Mucosa of stomach (tissue), 1 donor: ENCODE measurements around the gene CRTC3.

Experiments used
- H3K27me3 ChIP-seq: one replicate; pipeline ENCODE4 v1.7.0; 2013; ENCODE audit warnings: mild to moderate bottlenecking, low read length; ENCODE audit not compliant: control insufficient read depth, insufficient read depth
- H3K36me3 ChIP-seq: one replicate; pipeline ENCODE4 v1.7.0; 2013; ENCODE audit warnings: low read length; ENCODE audit not compliant: control insufficient read depth, insufficient read depth
- H3K4me1 ChIP-seq: one replicate; pipeline ENCODE4 v1.7.0; 2013; ENCODE audit warnings: mild to moderate bottlenecking, low read length; ENCODE audit not compliant: control insufficient read depth, insufficient read depth
- H3K4me3 ChIP-seq: one replicate; pipeline ENCODE4 v1.7.0; 2013; ENCODE audit warnings: low read length
- H3K9ac ChIP-seq: one replicate; pipeline ENCODE4 v1.7.0; 2013; ENCODE audit warnings: mild to moderate bottlenecking, low read length, moderate library complexity
- H3K9me3 ChIP-seq: one replicate; pipeline ENCODE4 v1.7.0; 2013; ENCODE audit warnings: mild to moderate bottlenecking, low read length, moderate library complexity; ENCODE audit not compliant: control insufficient read depth
- donor health status: Pancreatic carcinoma.

CRTC3 gene

GRCh38 chr15:90529011-90529370 lies 732 bp upstream of the CRTC3 start:
- H3K9me3 ChIP-seq = no peaks in the 10 kb centered on the region
- H3K4me3 ChIP-seq = no peak overlapping the region
- H3K9ac ChIP-seq = peak overlapping the region; percentile 84
- no peaks in the 10 kb centered on the region for H3K27me3 ChIP-seq
- H3K4me1 ChIP-seq = peaks cover 13% of the 10 kb centered on the region
- H3K36me3 ChIP-seq = no peaks in the 10 kb centered on the region

- Histone ChIP-seq H3K9me3 (no peaks in the 10 kb centered on the region), H3K36me3 (no peaks in the 10 kb centered on the region), H3K4me3 (peak overlapping the region; percentile 74), H3K9ac (peak overlapping the region; percentile 82), H3K4me1 (peaks cover 16% of the 10 kb centered on the region), H3K27me3 (no peaks in the 10 kb centered on the region)
Observed at GRCh38 chr15:90530250-90531051, 728 bp downstream of the CRTC3 start.

- H3K36me3 ChIP-seq = no peaks in the 10 kb centered on the region
- H3K4me3 ChIP-seq = no peak overlapping the region
- H3K9me3 ChIP-seq = no peaks in the 10 kb centered on the region
- H3K4me1 ChIP-seq = peaks cover 22% of the 10 kb centered on the region
- H3K9ac ChIP-seq = peak overlapping the region; percentile 82
- H3K27me3 ChIP-seq = no peaks in the 10 kb centered on the region
Observed at GRCh38 chr15:90531147-90531546, 1.4 kb downstream of the CRTC3 start.

- Histone ChIP-seq H3K9ac (no peak overlapping the region), H3K36me3 (no peaks in the 10 kb centered on the region), H3K4me3 (no peak overlapping the region), H3K27me3 (no peaks in the 10 kb centered on the region), H3K4me1 (peaks cover 18% of the 10 kb centered on the region), H3K9me3 (no peaks in the 10 kb centered on the region)
Observed at GRCh38 chr15:90535254-90535653, 5.5 kb downstream of the CRTC3 start.

- Histone ChIP-seq H3K9ac (no peak overlapping the region), H3K4me3 (no peak overlapping the region)
Observed at GRCh38 chr15:90539789-90540188, 10.1 kb downstream of the CRTC3 start.

GRCh38 chr15:90540768-90541167 lies 11.0 kb downstream of the CRTC3 start:
- Histone ChIP-seq H3K27me3 (no peaks in the 10 kb centered on the region), H3K9me3 (no peaks in the 10 kb centered on the region), H3K4me3 (no peak overlapping the region), H3K9ac (no peak overlapping the region), H3K4me1 (peaks cover 6% of the 10 kb centered on the region), H3K36me3 (no peaks in the 10 kb centered on the region)

More at GRCh38 chr15:90539789-90540188, 10.1 kb downstream of the CRTC3 start:
- Histone ChIP-seq H3K27me3 (no peaks in the 10 kb centered on the region), H3K9me3 (no peaks in the 10 kb centered on the region), H3K4me1 (peaks cover 12% of the 10 kb centered on the region), H3K36me3 (no peaks in the 10 kb centered on the region)

- no peaks in the 10 kb centered on the region for H3K9me3 ChIP-seq
- no peaks in the 10 kb centered on the region for H3K36me3 ChIP-seq
- H3K9ac ChIP-seq = no peak overlapping the region
- H3K4me1 ChIP-seq = no peaks in the 10 kb centered on the region
- H3K27me3 ChIP-seq = no peaks in the 10 kb centered on the region
- H3K4me3 ChIP-seq = no peak overlapping the region
Observed at GRCh38 chr15:90545095-90545494, 15.4 kb downstream of the CRTC3 start.

GRCh38 chr15:90547540-90547939 lies 17.8 kb downstream of the CRTC3 start:
- Histone ChIP-seq H3K4me3 (no peak overlapping the region), H3K27me3 (no peaks in the 10 kb centered on the region), H3K4me1 (no peaks in the 10 kb centered on the region), H3K9ac (no peak overlapping the region), H3K9me3 (no peaks in the 10 kb centered on the region), H3K36me3 (no peaks in the 10 kb centered on the region)

- H3K36me3 ChIP-seq = no peaks in the 10 kb centered on the region
- H3K4me1 ChIP-seq = no peaks in the 10 kb centered on the region
- H3K9ac ChIP-seq = no peak overlapping the region
- H3K27me3 ChIP-seq = no peaks in the 10 kb centered on the region
- H3K4me3 ChIP-seq = no peak overlapping the region
- no peaks in the 10 kb centered on the region for H3K9me3 ChIP-seq
Observed at GRCh38 chr15:90550919-90551318, 21.2 kb downstream of the CRTC3 start.

GRCh38 chr15:90552162-90552928 lies 22.6 kb downstream of the CRTC3 start:
- Histone ChIP-seq H3K9me3 (no peaks in the 10 kb centered on the region), H3K4me3 (no peak overlapping the region), H3K4me1 (peaks cover 8% of the 10 kb centered on the region), H3K27me3 (no peaks in the 10 kb centered on the region), H3K36me3 (no peaks in the 10 kb centered on the region), H3K9ac (no peak overlapping the region)

- Histone ChIP-seq H3K36me3 (no peaks in the 10 kb centered on the region), H3K9me3 (no peaks in the 10 kb centered on the region), H3K9ac (no peak overlapping the region), H3K27me3 (no peaks in the 10 kb centered on the region), H3K4me1 (peaks cover 13% of the 10 kb centered on the region), H3K4me3 (no peak overlapping the region)
Observed at GRCh38 chr15:90552929-90553211, 23.1 kb downstream of the CRTC3 start.

- no peaks in the 10 kb centered on the region for H3K9me3 ChIP-seq
- peaks cover 17% of the 10 kb centered on the region for H3K4me1 ChIP-seq
- H3K9ac ChIP-seq = no peak overlapping the region
- no peak overlapping the region for H3K4me3 ChIP-seq
- H3K36me3 ChIP-seq = no peaks in the 10 kb centered on the region
- H3K27me3 ChIP-seq = no peaks in the 10 kb centered on the region
Observed at GRCh38 chr15:90553248-90553745, 23.6 kb downstream of the CRTC3 start.
